ENCODE results near the gene NDUFB11. TPM values are rescaled to one million over a fixed set of nuclear protein-coding genes. Genes with fewer than 3 reads are reported as not detected.

Gene NDUFB11
- total and polyA plus RNA-seq, 4 donors: 60.7 to 139 (median 120) TPM

- Histone ChIP-seq H3K27me3 (ENCODE audit: control insufficient read depth, insufficient read depth, low read length) (peaks cover 33% of the 10 kb centered on the region), H3K4me1 (ENCODE audit: control insufficient read depth, insufficient read depth, low read length) (peaks cover 7% of the 10 kb centered on the region), H3K27ac (ENCODE audit: low read depth, low read length) (no peak overlapping the region), H3K36me3 (ENCODE audit: control insufficient read depth, insufficient read depth, low read length) (peaks cover 60% of the 10 kb centered on the region), H3K9me3 (ENCODE audit: control insufficient read depth, insufficient read depth, low read length) (no peaks in the 10 kb centered on the region), H3K4me3 (ENCODE audit: low read depth, low read length) (no peak overlapping the region)
- WGBS (ENCODE audit: insufficient coverage): 78% methylated on average over 10 of the region's 13 CpGs
- peak in 1 of 6 donors; percentile 31 for DNase-seq (ENCODE audit: low read depth in 4 of 6, low spot score in 6 of 6)
Measured at GRCh38 chrX:47169726-47170515, 25.4 kb upstream of the NDUFB11 start.

GRCh38 chrX:47169273-47169672, 24.8 kb upstream of the NDUFB11 start:
- Histone ChIP-seq H3K4me3 (ENCODE audit: low read depth, low read length) (no peak overlapping the region), H3K27me3 (ENCODE audit: control insufficient read depth, insufficient read depth, low read length) (peaks cover 29% of the 10 kb centered on the region), H3K9me3 (ENCODE audit: control insufficient read depth, insufficient read depth, low read length) (no peaks in the 10 kb centered on the region), H3K36me3 (ENCODE audit: control insufficient read depth, insufficient read depth, low read length) (peaks cover 55% of the 10 kb centered on the region), H3K27ac (ENCODE audit: low read depth, low read length) (no peak overlapping the region), H3K4me1 (ENCODE audit: control insufficient read depth, insufficient read depth, low read length) (peaks cover 7% of the 10 kb centered on the region)
- DNase-seq (ENCODE audit: low read depth in 4 of 6, low spot score in 6 of 6): no peak
- WGBS (ENCODE audit: insufficient coverage): 91% methylated on average over 18 of the region's 19 CpGs

- Histone ChIP-seq H3K4me1 (ENCODE audit: control insufficient read depth, insufficient read depth, low read length) (peaks cover 7% of the 10 kb centered on the region), H3K4me3 (ENCODE audit: low read depth, low read length) (no peak overlapping the region), H3K27ac (ENCODE audit: low read depth, low read length) (no peak overlapping the region), H3K36me3 (ENCODE audit: control insufficient read depth, insufficient read depth, low read length) (peaks cover 49% of the 10 kb centered on the region), H3K9me3 (ENCODE audit: control insufficient read depth, insufficient read depth, low read length) (no peaks in the 10 kb centered on the region), H3K27me3 (ENCODE audit: control insufficient read depth, insufficient read depth, low read length) (peaks cover 29% of the 10 kb centered on the region)
- 87% methylated on average over 5 of the region's 6 CpGs for WGBS (ENCODE audit: insufficient coverage)
- DNase-seq (ENCODE audit: low read depth in 4 of 6, low spot score in 6 of 6): no peak
Measured at GRCh38 chrX:47168495-47169073, 24.1 kb upstream of the NDUFB11 start.

GRCh38 chrX:47166126-47166525, 21.6 kb upstream of the NDUFB11 start:
- H3K9me3 ChIP-seq (ENCODE audit: control insufficient read depth, insufficient read depth, low read length): no peaks in the 10 kb centered on the region
- peaks cover 7% of the 10 kb centered on the region for H3K4me1 ChIP-seq (ENCODE audit: control insufficient read depth, insufficient read depth, low read length)
- no peak overlapping the region for H3K27ac ChIP-seq (ENCODE audit: low read depth, low read length)
- H3K36me3 ChIP-seq (ENCODE audit: control insufficient read depth, insufficient read depth, low read length): peaks cover 29% of the 10 kb centered on the region
- H3K4me3 ChIP-seq (ENCODE audit: low read depth, low read length): no peak overlapping the region
- H3K27me3 ChIP-seq (ENCODE audit: control insufficient read depth, insufficient read depth, low read length): peaks cover 14% of the 10 kb centered on the region
- WGBS (ENCODE audit: insufficient coverage): 100% methylated on average over 2 of the region's 5 CpGs
- DNase-seq (ENCODE audit: low read depth in 4 of 6, low spot score in 6 of 6): no peak

- WGBS (ENCODE audit: insufficient coverage): no CpG with 5 or more reads among the region's 3 CpGs
- Histone ChIP-seq H3K36me3 (ENCODE audit: control insufficient read depth, insufficient read depth, low read length) (peaks cover 12% of the 10 kb centered on the region), H3K9me3 (ENCODE audit: control insufficient read depth, insufficient read depth, low read length) (no peaks in the 10 kb centered on the region), H3K4me1 (ENCODE audit: control insufficient read depth, insufficient read depth, low read length) (no peaks in the 10 kb centered on the region), H3K27ac (ENCODE audit: low read depth, low read length) (no peak overlapping the region), H3K4me3 (ENCODE audit: low read depth, low read length) (no peak overlapping the region), H3K27me3 (ENCODE audit: control insufficient read depth, insufficient read depth, low read length) (peaks cover 3% of the 10 kb centered on the region)
- no peak for DNase-seq (ENCODE audit: low read depth in 4 of 6, low spot score in 6 of 6)
Measured at GRCh38 chrX:47164420-47164819, 19.9 kb upstream of the NDUFB11 start.

- no peak for DNase-seq (ENCODE audit: low read depth in 4 of 6, low spot score in 6 of 6)
- Histone ChIP-seq H3K4me1 (ENCODE audit: control insufficient read depth, insufficient read depth, low read length) (no peaks in the 10 kb centered on the region), H3K27me3 (ENCODE audit: control insufficient read depth, insufficient read depth, low read length) (no peaks in the 10 kb centered on the region), H3K9me3 (ENCODE audit: control insufficient read depth, insufficient read depth, low read length) (peaks cover 5% of the 10 kb centered on the region), H3K36me3 (ENCODE audit: control insufficient read depth, insufficient read depth, low read length) (peaks cover 9% of the 10 kb centered on the region), H3K27ac (ENCODE audit: low read depth, low read length) (no peak overlapping the region), H3K4me3 (ENCODE audit: low read depth, low read length) (no peak overlapping the region)
- 90% methylated on average over 3 of the region's 5 CpGs for WGBS (ENCODE audit: insufficient coverage)
Measured at GRCh38 chrX:47162927-47163583, 18.6 kb upstream of the NDUFB11 start.

- Histone ChIP-seq H3K36me3 (ENCODE audit: control insufficient read depth, insufficient read depth, low read length) (peaks cover 25% of the 10 kb centered on the region), H3K9me3 (ENCODE audit: control insufficient read depth, insufficient read depth, low read length) (peaks cover 5% of the 10 kb centered on the region), H3K4me1 (ENCODE audit: control insufficient read depth, insufficient read depth, low read length) (no peaks in the 10 kb centered on the region), H3K4me3 (ENCODE audit: low read depth, low read length) (no peak overlapping the region), H3K27me3 (ENCODE audit: control insufficient read depth, insufficient read depth, low read length) (no peaks in the 10 kb centered on the region), H3K27ac (ENCODE audit: low read depth, low read length) (no peak overlapping the region)
- DNase-seq (ENCODE audit: low read depth in 4 of 6, low spot score in 6 of 6): no peak
- 58% methylated on average over 2 of the region's 4 CpGs for WGBS (ENCODE audit: insufficient coverage)
Measured at GRCh38 chrX:47160781-47161180, 16.3 kb upstream of the NDUFB11 start.

- Histone ChIP-seq H3K36me3 (ENCODE audit: control insufficient read depth, insufficient read depth, low read length) (peaks cover 25% of the 10 kb centered on the region), H3K27ac (ENCODE audit: low read depth, low read length) (no peak overlapping the region), H3K27me3 (ENCODE audit: control insufficient read depth, insufficient read depth, low read length) (peaks cover under 1% of the 10 kb centered on the region), H3K4me1 (ENCODE audit: control insufficient read depth, insufficient read depth, low read length) (no peaks in the 10 kb centered on the region), H3K4me3 (ENCODE audit: low read depth, low read length) (no peak overlapping the region), H3K9me3 (ENCODE audit: control insufficient read depth, insufficient read depth, low read length) (peaks cover 5% of the 10 kb centered on the region)
- 100% methylated on average over 1 of the region's 5 CpGs for WGBS (ENCODE audit: insufficient coverage)
- DNase-seq (ENCODE audit: low read depth in 4 of 6, low spot score in 6 of 6): no peak
Measured at GRCh38 chrX:47158781-47159180, 14.3 kb upstream of the NDUFB11 start.

GRCh38 chrX:47158131-47158530, 13.6 kb upstream of the NDUFB11 start:
- no peak overlapping the region for H3K4me3 ChIP-seq (ENCODE audit: low read depth, low read length)
- H3K36me3 ChIP-seq (ENCODE audit: control insufficient read depth, insufficient read depth, low read length): peaks cover 25% of the 10 kb centered on the region
- WGBS (ENCODE audit: insufficient coverage): 93% methylated on average over 15 of the region's 16 CpGs
- no peaks in the 10 kb centered on the region for H3K4me1 ChIP-seq (ENCODE audit: control insufficient read depth, insufficient read depth, low read length)
- H3K27ac ChIP-seq (ENCODE audit: low read depth, low read length): no peak overlapping the region
- H3K9me3 ChIP-seq (ENCODE audit: control insufficient read depth, insufficient read depth, low read length): peaks cover 5% of the 10 kb centered on the region
- no peak for DNase-seq (ENCODE audit: low read depth in 4 of 6, low spot score in 6 of 6)
- peaks cover 2% of the 10 kb centered on the region for H3K27me3 ChIP-seq (ENCODE audit: control insufficient read depth, insufficient read depth, low read length)

Data from spinal cord (tissue), 10 donors.